ENCODE measurements around the gene KCNB1. TPM values are rescaled to one million over a fixed set of nuclear protein-coding genes. Genes with fewer than 3 reads are reported as not detected.

Gene KCNB1
- total RNA-seq, 6 donors from 2014 or later = 0.40 to 2.2 (median 0.98) TPM

DNA sequence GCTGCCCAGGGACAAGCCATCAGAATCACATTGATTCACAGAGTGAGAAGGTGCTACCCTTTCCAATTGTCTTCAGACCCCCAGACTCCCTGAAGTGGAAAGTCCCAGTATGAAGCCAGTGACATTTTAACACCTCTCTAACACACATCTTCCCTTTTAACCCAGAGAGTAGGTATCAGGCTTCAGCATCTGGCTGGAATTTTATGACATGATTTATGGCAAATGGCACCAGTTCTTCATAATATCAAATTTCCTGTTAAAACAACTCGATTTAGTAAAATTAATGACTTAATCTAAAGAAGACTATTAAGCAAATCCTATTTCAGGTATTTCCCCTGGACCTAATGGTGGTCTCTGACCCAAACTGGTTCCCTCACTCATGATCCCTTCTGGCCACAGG is 25.0 kb downstream of the KCNB1 start:
- no peak for DNase-seq
- no peak for TF ChIP-seq POLR2A (IDR thresholded peaks at IDR 0.05)
- no peak for TF ChIP-seq POLR2AphosphoS5 (IDR thresholded peaks at IDR 0.05)
- TF ChIP-seq, protein P1, sequence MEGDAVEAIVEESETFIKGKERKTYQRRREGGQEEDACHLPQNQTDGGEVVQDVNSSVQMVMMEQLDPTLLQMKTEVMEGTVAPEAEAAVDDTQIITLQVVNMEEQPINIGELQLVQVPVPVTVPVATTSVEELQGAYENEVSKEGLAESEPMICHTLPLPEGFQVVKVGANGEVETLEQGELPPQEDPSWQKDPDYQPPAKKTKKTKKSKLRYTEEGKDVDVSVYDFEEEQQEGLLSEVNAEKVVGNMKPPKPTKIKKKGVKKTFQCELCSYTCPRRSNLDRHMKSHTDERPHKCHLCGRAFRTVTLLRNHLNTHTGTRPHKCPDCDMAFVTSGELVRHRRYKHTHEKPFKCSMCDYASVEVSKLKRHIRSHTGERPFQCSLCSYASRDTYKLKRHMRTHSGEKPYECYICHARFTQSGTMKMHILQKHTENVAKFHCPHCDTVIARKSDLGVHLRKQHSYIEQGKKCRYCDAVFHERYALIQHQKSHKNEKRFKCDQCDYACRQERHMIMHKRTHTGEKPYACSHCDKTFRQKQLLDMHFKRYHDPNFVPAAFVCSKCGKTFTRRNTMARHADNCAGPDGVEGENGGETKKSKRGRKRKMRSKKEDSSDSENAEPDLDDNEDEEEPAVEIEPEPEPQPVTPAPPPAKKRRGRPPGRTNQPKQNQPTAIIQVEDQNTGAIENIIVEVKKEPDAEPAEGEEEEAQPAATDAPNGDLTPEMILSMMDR (IDR thresholded peaks at IDR 0.05) = no peak
- no peak for TF ChIP-seq EP300 (IDR thresholded peaks at IDR 0.05)
- no peak overlapping the region for H3K4me3 ChIP-seq
- H3K9me3 ChIP-seq = no peaks in the 10 kb centered on the region
- H3K27ac ChIP-seq = no peak overlapping the region
- ATAC-seq (ENCODE audit: low FRiP score in 2 of 2) = no peak
- no peaks in the 10 kb centered on the region for H3K27me3 ChIP-seq
- 29 to 57% methylated on average over 1 of the region's 1 CpG for WGBS, 2 donors
- no peaks in the 10 kb centered on the region for H3K36me3 ChIP-seq
- H3K4me1 ChIP-seq = no peaks in the 10 kb centered on the region

DNA sequence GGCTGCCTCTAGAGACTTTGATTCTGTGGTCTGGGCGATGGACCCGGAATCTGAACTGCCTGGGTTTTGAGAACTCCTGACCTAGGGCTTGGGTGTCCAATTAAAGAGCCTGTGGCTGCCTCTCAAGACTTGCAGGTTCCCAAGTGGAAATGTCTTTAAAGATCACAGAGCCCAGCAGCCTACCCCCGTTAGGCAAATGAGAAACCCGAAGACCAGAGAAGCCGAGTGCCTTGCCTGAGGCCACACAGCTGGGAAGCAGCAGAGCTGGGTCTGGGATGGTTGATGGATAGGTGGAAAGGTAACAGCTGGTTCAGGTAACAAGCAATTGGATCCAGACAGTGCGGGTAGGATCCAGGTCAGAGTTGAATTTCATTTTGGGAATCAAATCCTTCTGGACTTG is 25.8 kb downstream of the KCNB1 start:
- DNase-seq = no peak
- H3K36me3 ChIP-seq = no peaks in the 10 kb centered on the region
- no peak overlapping the region for H3K4me3 ChIP-seq
- no peaks in the 10 kb centered on the region for H3K9me3 ChIP-seq
- H3K27me3 ChIP-seq = no peaks in the 10 kb centered on the region
- no peak for ATAC-seq (ENCODE audit: low FRiP score in 2 of 2)
- 83 to 94% methylated on average over 4 to 6 of the region's 6 CpGs for WGBS, 2 donors
- TF ChIP-seq POLR2AphosphoS5 (IDR thresholded peaks at IDR 0.05) (no peak), POLR2A (IDR thresholded peaks at IDR 0.05) (no peak), EP300 (IDR thresholded peaks at IDR 0.05) (no peak)
- TF ChIP-seq, protein P1 (IDR thresholded peaks at IDR 0.05) = no peak
- H3K4me1 ChIP-seq = no peaks in the 10 kb centered on the region
- no peak overlapping the region for H3K27ac ChIP-seq

- DNase-seq = no peak
- WGBS, 2 donors = 72 to 79% methylated on average over 5 to 6 of the region's 6 CpGs
These were observed 26.8 kb downstream of the KCNB1 start for GRCh38 chr20:49455691-49456090.

DNA sequence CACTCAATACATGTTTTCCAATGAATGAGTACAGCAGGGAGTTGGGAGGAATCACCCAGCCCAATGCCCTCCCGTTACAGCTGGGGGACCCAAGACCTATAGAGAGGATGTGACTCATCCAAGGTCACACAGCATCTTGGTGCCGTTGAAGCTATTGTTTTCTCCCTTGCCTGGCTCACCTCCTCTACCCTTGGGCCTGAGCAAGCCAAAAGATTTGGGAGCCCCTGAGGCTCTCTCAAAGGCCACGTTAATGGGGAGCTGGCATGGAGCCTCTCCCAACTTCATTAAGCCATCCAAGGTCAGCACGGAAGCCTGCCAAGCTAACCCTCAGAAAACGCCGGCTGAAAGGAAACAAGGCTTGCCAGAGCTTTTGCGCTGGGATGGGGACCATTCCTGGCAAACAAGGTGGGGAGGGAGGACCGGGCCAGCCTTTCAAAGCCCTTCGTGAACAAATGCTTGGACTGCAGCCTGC is 30.4 kb downstream of the KCNB1 start:
- no peak for DNase-seq
- Histone ChIP-seq H3K4me1 (no peaks in the 10 kb centered on the region), H3K27ac (no peak overlapping the region), H3K27me3 (no peaks in the 10 kb centered on the region), H3K4me3 (no peak overlapping the region), H3K36me3 (no peaks in the 10 kb centered on the region), H3K9me3 (no peaks in the 10 kb centered on the region)
- ATAC-seq (ENCODE audit: low FRiP score in 2 of 2) = no peak
- TF ChIP-seq POLR2AphosphoS5 (IDR thresholded peaks at IDR 0.05) = no peak
- TF ChIP-seq EP300 (IDR thresholded peaks at IDR 0.05) = no peak
- TF ChIP-seq, protein P1 (IDR thresholded peaks at IDR 0.05) = no peak
- no peak for TF ChIP-seq POLR2A (IDR thresholded peaks at IDR 0.05)
- 29 to 56% methylated on average over 2 to 9 of the region's 9 CpGs for whole genome bisulfite sequencing, 2 donors

More at GRCh38 chr20:49455691-49456090, 26.8 kb downstream of the KCNB1 start:
- Histone ChIP-seq H3K4me3 (no peak overlapping the region), H3K4me1 (no peaks in the 10 kb centered on the region), H3K27me3 (no peaks in the 10 kb centered on the region), H3K27ac (no peak overlapping the region), H3K36me3 (no peaks in the 10 kb centered on the region), H3K9me3 (no peaks in the 10 kb centered on the region)
- TF ChIP-seq, protein P1 (IDR thresholded peaks at IDR 0.05) = no peak
- no peak for TF ChIP-seq POLR2AphosphoS5 (IDR thresholded peaks at IDR 0.05)
- TF ChIP-seq POLR2A (IDR thresholded peaks at IDR 0.05) = no peak
- TF ChIP-seq EP300 (IDR thresholded peaks at IDR 0.05) = no peak
- ATAC-seq (ENCODE audit: low FRiP score in 2 of 2) = no peak

DNA sequence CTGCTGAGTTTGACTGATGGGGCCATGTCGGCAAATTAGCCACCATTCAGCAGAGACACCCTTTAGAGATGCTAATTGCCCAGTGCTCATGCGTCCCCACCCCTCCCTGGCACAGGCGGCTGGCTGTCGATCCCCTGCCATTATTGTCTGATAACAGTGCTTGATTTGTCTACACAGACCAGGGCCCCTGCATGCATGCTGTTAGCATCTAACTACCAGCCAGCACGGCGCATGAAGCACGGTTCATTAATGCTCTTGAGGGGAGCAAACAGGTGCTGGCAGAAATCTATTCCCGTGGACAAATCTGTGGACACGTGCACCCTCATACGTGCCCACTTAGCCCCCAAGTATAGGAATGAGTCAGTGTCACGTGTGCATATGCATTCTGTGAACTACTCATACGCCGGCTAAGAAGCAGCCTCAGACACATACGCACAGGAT is 32.2 kb downstream of the KCNB1 start:
- TF ChIP-seq POLR2A (IDR thresholded peaks at IDR 0.05) (no peak), EP300 (IDR thresholded peaks at IDR 0.05) (no peak), POLR2AphosphoS5 (IDR thresholded peaks at IDR 0.05) (no peak)
- TF ChIP-seq, protein P1 (IDR thresholded peaks at IDR 0.05) = no peak
- Histone ChIP-seq H3K4me3 (no peak overlapping the region), H3K27me3 (no peaks in the 10 kb centered on the region), H3K4me1 (no peaks in the 10 kb centered on the region), H3K9me3 (no peaks in the 10 kb centered on the region), H3K27ac (no peak overlapping the region), H3K36me3 (no peaks in the 10 kb centered on the region)
- WGBS, 2 donors = 60 to 76% methylated on average over 5 to 14 of the region's 14 CpGs
- no peak for DNase-seq
- no peak for ATAC-seq (ENCODE audit: low FRiP score in 2 of 2)

All from upper lobe of left lung (tissue), 6 donors.